Prostate gland (tissue), 2 donors: Measurements from ENCODE around the gene ACTN1. TPM values are rescaled to one million over a fixed set of nuclear protein-coding genes. Genes with fewer than 3 reads are reported as not detected.

Experiments
- DNase-seq: peaks from one replicate; pipeline ENCODE4 v3.0.0-alpha.2; 2019; ENCODE audit warnings: low spot score
- H3K27ac ChIP-seq, 2 donors: fragments of 200-600 bp; sonication (generic); 2 replicates each; pipeline ENCODE4 v1.5.1; 2017 to 2019
- H3K27me3 ChIP-seq: fragments of 200-600 bp; sonication (generic); replicated peaks from 2 replicates; pipeline ENCODE4 v1.5.1; 2019; ENCODE audit not compliant: insufficient read depth
- H3K36me3 ChIP-seq, 2 donors: fragments of 200-600 bp; sonication (generic); 1 replicate in 1 of 2; 2 replicates in 1 of 2; pipeline versions ENCODE4 v1.5.1 to v1.8.1; 2017 to 2019
- H3K4me1 ChIP-seq: fragments of 200-600 bp; sonication (generic); replicated peaks from 2 replicates; pipeline ENCODE4 v1.5.1; 2019
- H3K4me3 ChIP-seq, 2 donors: fragments of 200-600 bp; sonication (generic); 2 replicates each; pipeline ENCODE4 v1.5.1; 2017 to 2019
- H3K9me3 ChIP-seq: fragments of 200-600 bp; sonication (generic); 2 replicates; pipeline ENCODE4 v1.5.1; 2017
- POLR2A ChIP-seq: fragments of 450-650 bp; IDR thresholded peaks from one replicate; pipeline ENCODE4 v1.6.1; 2016; ENCODE audit warnings: antibody characterized with exemption, mild to moderate bottlenecking
- POLR2AphosphoS5 ChIP-seq: sonication (generic); formaldehyde crosslinking; IDR thresholded peaks from one replicate; pipeline ENCODE4 v1.6.1; 2017; ENCODE audit warnings: antibody characterized with exemption
- WGBS: methylation state at CpG from one replicate; pipeline ENCODE4 v1.1.5; 2018; 5-methylcytosine and 5-hydroxymethylcytosine counted together
- intact Hi-C: fragments of 100-400 bp; cut with DNase I; formaldehyde crosslinking; loops from one replicate; pipeline ENCODE4 v1.14.2; 2022
- total RNA-seq, 2 donors: library from RNA; depleted of rRNA; stranded (reverse); fragments of >200 nt; gene quantifications; one replicate each; pipeline ENCODE4 v1.1.0, GENCODE V29; 2016
- TF ChIP-seq, protein P1 (sequence below), 4 experiments: fragments of 200-600 bp in 2 of 4; fragments of 450-650 bp in 2 of 4; sonication (generic) in 2 of 4; IDR thresholded peaks; 1 replicate in 3 of 4; 2 replicates in 1 of 4; pipeline ENCODE4 v1.5.1; 2016 to 2019; ENCODE audit warnings: antibody characterized with exemption in 4 of 4, mild to moderate bottlenecking in 2 of 4, moderate library complexity in 2 of 4

Gene ACTN1
- total RNA-seq, 2 donors from 2014 or later, result 197 to 240 TPM

- intact Hi-C loops, result loop anchor here (5.0 kb wide), 1 partner anchor 37 kb away; the partner anchor contains the start of gene ACTN1
- Histone ChIP-seq H3K4me1 (peaks cover 33% of the 10 kb centered on the region), H3K4me3 (no peak overlapping the region), H3K27me3 (no peaks in the 10 kb centered on the region), H3K36me3 (no peaks in the 10 kb centered on the region), H3K9me3 (no peaks in the 10 kb centered on the region), H3K27ac (peak overlapping the region; percentile 96 to 98)
- 78% methylated on average over 3 of the region's 3 CpGs for WGBS
- TF ChIP-seq POLR2A (no peak), POLR2AphosphoS5 (no peak)
- TF ChIP-seq, protein P1, sequence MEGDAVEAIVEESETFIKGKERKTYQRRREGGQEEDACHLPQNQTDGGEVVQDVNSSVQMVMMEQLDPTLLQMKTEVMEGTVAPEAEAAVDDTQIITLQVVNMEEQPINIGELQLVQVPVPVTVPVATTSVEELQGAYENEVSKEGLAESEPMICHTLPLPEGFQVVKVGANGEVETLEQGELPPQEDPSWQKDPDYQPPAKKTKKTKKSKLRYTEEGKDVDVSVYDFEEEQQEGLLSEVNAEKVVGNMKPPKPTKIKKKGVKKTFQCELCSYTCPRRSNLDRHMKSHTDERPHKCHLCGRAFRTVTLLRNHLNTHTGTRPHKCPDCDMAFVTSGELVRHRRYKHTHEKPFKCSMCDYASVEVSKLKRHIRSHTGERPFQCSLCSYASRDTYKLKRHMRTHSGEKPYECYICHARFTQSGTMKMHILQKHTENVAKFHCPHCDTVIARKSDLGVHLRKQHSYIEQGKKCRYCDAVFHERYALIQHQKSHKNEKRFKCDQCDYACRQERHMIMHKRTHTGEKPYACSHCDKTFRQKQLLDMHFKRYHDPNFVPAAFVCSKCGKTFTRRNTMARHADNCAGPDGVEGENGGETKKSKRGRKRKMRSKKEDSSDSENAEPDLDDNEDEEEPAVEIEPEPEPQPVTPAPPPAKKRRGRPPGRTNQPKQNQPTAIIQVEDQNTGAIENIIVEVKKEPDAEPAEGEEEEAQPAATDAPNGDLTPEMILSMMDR (IDR thresholded peaks at IDR 0.05), result no peak
- no peak for DNase-seq
These were observed 38.4 kb downstream of the ACTN1 start for GRCh38 chr14:68940614-68941185.

DNA sequence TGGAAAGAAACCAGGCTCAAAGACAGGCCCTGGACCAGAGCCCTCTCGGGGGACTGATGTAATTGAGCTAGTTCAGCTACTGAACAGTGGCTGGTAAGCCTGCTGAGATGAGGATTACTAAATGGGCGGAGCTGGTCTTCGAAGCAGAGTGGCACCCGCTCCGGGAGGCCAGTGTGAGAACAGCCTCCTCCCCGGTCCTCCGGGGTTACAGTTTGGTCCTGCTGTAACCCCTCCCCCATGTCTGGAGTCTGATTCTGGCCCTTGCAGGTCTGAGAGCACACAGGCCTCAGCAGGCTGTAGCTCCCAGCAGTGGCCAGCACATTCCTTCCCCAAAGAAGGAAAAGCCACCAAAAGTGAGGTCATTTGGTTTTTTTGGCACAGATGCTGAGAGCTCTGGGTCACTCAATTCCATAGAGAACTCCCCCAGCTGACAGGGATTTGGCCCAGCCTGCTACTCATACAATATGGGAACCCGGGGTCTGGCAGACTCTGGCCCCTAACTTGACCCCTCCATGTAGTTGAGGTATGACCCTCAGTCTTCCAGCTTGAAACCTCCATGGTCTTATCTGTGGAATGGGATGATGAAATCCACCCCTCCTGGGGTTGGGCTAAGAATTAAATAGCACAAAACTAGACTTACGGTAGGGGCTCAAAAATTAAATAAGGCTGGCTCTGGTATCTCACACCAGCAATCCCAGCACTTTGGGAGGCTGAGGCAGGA lies 39.0 kb downstream of the ACTN1 start:
- Histone ChIP-seq H3K9me3 (no peaks in the 10 kb centered on the region), H3K4me3 (no peak overlapping the region), H3K27ac (peak overlapping the region; percentile 96 to 98), H3K36me3 (no peaks in the 10 kb centered on the region), H3K4me1 (peaks cover 33% of the 10 kb centered on the region), H3K27me3 (no peaks in the 10 kb centered on the region)
- peak; percentile 55 for DNase-seq
- TF ChIP-seq, protein P1 (IDR thresholded peaks at IDR 0.05), result no peak
- TF ChIP-seq POLR2A (peak; percentile 14), POLR2AphosphoS5 (peak; percentile 81)
- intact Hi-C loops, result loop anchor here (5.0 kb wide), 1 partner anchor 37 kb away; the partner anchor contains the start of gene ACTN1
- WGBS, result 27% methylated on average over 9 of the region's 9 CpGs

GRCh38 chr14:68939181-68939892 lies 39.8 kb downstream of the ACTN1 start:
- Histone ChIP-seq H3K4me3 (no peak overlapping the region), H3K4me1 (peaks cover 33% of the 10 kb centered on the region), H3K36me3 (no peaks in the 10 kb centered on the region), H3K27me3 (no peaks in the 10 kb centered on the region), H3K9me3 (no peaks in the 10 kb centered on the region), H3K27ac (peak overlapping the region; percentile 96 to 98)
- DNase-seq, result peak; percentile 57
- 39% methylated on average over 11 of the region's 11 CpGs for WGBS
- intact Hi-C loops, result no loop called here
- TF ChIP-seq POLR2AphosphoS5, result no peak
- no peak for TF ChIP-seq POLR2A
- TF ChIP-seq, protein P1 (IDR thresholded peaks at IDR 0.05), result no peak

DNA sequence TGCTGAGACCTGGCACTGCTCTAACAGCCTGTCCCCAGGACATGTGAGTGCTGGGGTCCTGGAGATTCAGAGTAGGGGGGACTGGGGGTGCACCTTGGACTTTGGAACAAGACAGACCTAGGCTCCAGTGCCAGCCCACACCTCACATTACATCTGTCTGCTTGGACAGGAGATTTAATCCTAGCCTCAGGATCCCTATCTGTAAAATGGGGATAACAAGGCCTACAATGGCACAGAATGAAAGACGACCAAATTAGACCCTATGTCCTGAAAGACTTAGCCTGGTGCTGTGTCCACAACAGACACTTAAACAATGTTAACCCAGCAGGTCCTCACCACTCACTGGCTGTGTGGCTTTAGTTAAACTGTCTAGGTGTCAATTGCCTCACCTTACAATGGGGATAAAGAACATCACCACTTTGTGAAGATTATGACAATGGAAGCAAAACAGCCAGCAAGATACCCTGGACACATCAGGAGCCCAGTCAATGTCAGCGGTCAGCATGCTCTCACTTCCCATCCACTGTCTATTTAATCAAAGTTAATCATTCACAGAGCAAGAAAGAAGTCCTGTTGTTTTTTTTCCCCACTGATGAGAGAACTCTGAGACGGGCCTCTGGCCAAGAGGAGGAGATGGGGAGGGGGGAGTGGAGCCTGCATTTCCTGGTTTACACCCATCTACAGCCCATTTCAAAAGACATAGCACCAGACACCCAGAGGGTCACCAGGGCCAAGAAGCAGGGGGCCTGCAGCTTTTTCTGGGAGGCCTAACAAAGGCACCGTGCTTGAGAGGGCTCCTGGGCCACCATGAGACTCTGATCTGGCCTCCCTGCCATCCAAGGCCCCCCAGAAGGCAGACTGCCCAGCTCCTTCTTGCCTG lies 40.6 kb downstream of the ACTN1 start:
- H3K9me3 ChIP-seq, result no peaks in the 10 kb centered on the region
- H3K4me3 ChIP-seq, result no peak overlapping the region
- peaks cover 28% of the 10 kb centered on the region for H3K4me1 ChIP-seq
- TF ChIP-seq, protein P1 (IDR thresholded peaks at IDR 0.05), result no peak
- TF ChIP-seq POLR2AphosphoS5, result peak; percentile 64
- peak overlapping the region; percentile 96 to 98 for H3K27ac ChIP-seq
- peak; percentile 77 for DNase-seq
- no peaks in the 10 kb centered on the region for H3K27me3 ChIP-seq
- no peaks in the 10 kb centered on the region for H3K36me3 ChIP-seq
- 24% methylated on average over 4 of the region's 4 CpGs for WGBS
- intact Hi-C loops, result no loop called here
